PC-9 (cell line): ENCODE measurements around the gene MMP24. TPM values are rescaled to one million over a fixed set of nuclear protein-coding genes. Genes with fewer than 3 reads are reported as not detected.

Experiments used
- BruUV-seq: library from RNA; stranded (reverse); fragments of 400-500 nt; replicated peaks from 2 replicates; lab custom pipeline; 2021; lab: Mats Ljungman, UMichigan
- CTCF ChIA-PET: fragments of 300-600 bp; sonication (Branson Sonifier 250); formaldehyde crosslinking; loops from one replicate; lab custom pipeline; 2022; ENCODE audit warnings: antibody characterized with exemption; lab: Charles Lee
- POLR2A ChIA-PET: fragments of 300-600 bp; sonication (Branson Sonifier 250); formaldehyde crosslinking; loops from one replicate; lab custom pipeline; 2022; ENCODE audit warnings: antibody characterized with exemption; ENCODE audit not compliant: unreplicated experiment; lab: Charles Lee
- DNase-seq, 2 experiments: peaks; one replicate each; pipeline versions ENCODE4 v3.0.0 to v3.0.0-alpha.2; 2015 to 2022; ENCODE audit warnings: mixed read lengths in 1 of 2
- H2AFZ ChIP-seq: fragments of 200-600 bp; sonication (generic); 2 replicates; pipeline ENCODE4 v1.8.1; 2017; ENCODE audit warnings: antibody characterized with exemption
- H3F3A ChIP-seq: fragments of 200-600 bp; sonication (generic); 2 replicates; pipeline ENCODE4 v1.8.1; 2017; ENCODE audit warnings: antibody characterized with exemption, mild to moderate bottlenecking, low read depth; ENCODE audit not compliant: insufficient read depth
- H3K27ac ChIP-seq: fragments of 200-600 bp; sonication (generic); 2 replicates; pipeline ENCODE4 v1.6.1; 2016; ENCODE audit warnings: mixed run types
- H3K27me3 ChIP-seq: fragments of 200-600 bp; sonication (generic); 2 replicates; pipeline ENCODE4 v1.6.1; 2016; ENCODE audit warnings: low read depth, mixed run types; ENCODE audit not compliant: insufficient read depth
- H3K36me3 ChIP-seq: fragments of 200-600 bp; sonication (generic); 2 replicates; pipeline ENCODE4 v1.6.1; 2016; ENCODE audit warnings: low read depth, mixed run types
- H3K4me1 ChIP-seq: fragments of 200-600 bp; sonication (generic); replicated peaks from 2 replicates; pipeline ENCODE4 v1.6.1; 2016; ENCODE audit warnings: mixed run types; ENCODE audit not compliant: insufficient read depth
- H3K4me2 ChIP-seq: fragments of 200-600 bp; sonication (generic); 2 replicates; pipeline ENCODE4 v1.6.1; 2017; ENCODE audit warnings: mixed run types
- H3K4me3 ChIP-seq: fragments of 200-600 bp; sonication (generic); 2 replicates; pipeline ENCODE4 v1.6.1; 2016; ENCODE audit warnings: mixed run types
- H3K79me2 ChIP-seq: fragments of 200-600 bp; sonication (generic); 2 replicates; pipeline ENCODE4 v1.6.1; 2017; ENCODE audit warnings: low read depth, mixed run types
- H3K9me2 ChIP-seq: fragments of 200-600 bp; sonication (generic); 2 replicates; pipeline ENCODE4 v1.8.1; 2017; ENCODE audit warnings: mild to moderate bottlenecking; ENCODE audit not compliant: insufficient read depth
- H3K9me3 ChIP-seq: fragments of 200-600 bp; sonication (generic); 2 replicates; pipeline ENCODE4 v1.8.1; 2016; ENCODE audit warnings: low read depth; ENCODE audit not compliant: insufficient read depth
- H4K20me1 ChIP-seq: fragments of 200-600 bp; sonication (generic); 2 replicates; pipeline ENCODE4 v1.8.1; 2017; ENCODE audit not compliant: insufficient read depth
- EZH2 ChIP-seq: fragments of 200-600 bp; sonication (generic); IDR thresholded peaks from 2 replicates; pipeline ENCODE4 v1.8.0; 2017; ENCODE audit warnings: antibody characterized with exemption, low read depth
- intact Hi-C: fragments of 100-400 bp; cut with micrococcal nuclease; formaldehyde crosslinking; loops from one replicate; pipeline ENCODE4 v1.10.0; 2022; ENCODE audit not compliant: unreplicated experiment
- total RNA-seq: library from RNA; stranded (reverse); gene quantifications from 2 replicates; pipeline ENCODE4 v1.2.3, GENCODE V29; 2021
- TF ChIP-seq, protein P1 (sequence below): fragments of 200-600 bp; sonication (generic); conservative IDR thresholded peaks from 2 replicates; pipeline ENCODE4 v1.6.1; 2017; ENCODE audit warnings: mixed run types, antibody characterized with exemption, mild to moderate bottlenecking, moderate library complexity

The MMP24 gene
- total RNA-seq, 1 experiment from 2014 or later = 0.48 TPM

DNA sequence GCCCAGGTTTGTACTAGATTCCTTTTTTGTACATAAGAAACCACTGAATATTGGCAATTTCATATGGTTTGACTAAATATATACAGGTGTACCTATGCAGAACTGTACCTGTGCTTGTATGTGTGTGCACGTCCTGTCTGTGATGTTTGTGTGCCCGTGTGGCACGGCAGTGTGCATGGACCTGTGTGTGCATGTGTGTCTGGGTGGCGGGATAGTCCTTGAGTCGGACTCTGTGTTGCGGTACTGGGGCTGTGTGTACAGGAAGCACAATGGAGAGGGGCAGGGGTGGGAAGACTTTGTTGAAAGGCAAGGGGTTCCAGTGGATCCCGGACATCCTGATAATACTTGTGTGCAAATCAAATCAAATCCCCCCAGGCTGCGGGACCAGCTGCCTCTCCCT, 69.2 kb downstream of the MMP24 start:
- Histone ChIP-seq H3K9me3 (no peaks in the 10 kb centered on the region), H3K4me1 (no peaks in the 10 kb centered on the region), H3K4me3 (no peak overlapping the region), H3K36me3 (no peaks in the 10 kb centered on the region), H4K20me1 (no peaks in the 10 kb centered on the region), H3K27ac (no peak overlapping the region), H2AFZ (no peak overlapping the region), H3K9me2 (no peaks in the 10 kb centered on the region), H3F3A (no peaks in the 10 kb centered on the region), H3K4me2 (no peak overlapping the region), H3K79me2 (no peaks in the 10 kb centered on the region), H3K27me3 (no peaks in the 10 kb centered on the region)
- ChIA-PET POLR2A (no interaction called here), CTCF (no interaction called here)
- no peak for DNase-seq
- intact Hi-C loops = no loop called here
- no TSS peak for BruUV-seq
- TF ChIP-seq, protein P1, sequence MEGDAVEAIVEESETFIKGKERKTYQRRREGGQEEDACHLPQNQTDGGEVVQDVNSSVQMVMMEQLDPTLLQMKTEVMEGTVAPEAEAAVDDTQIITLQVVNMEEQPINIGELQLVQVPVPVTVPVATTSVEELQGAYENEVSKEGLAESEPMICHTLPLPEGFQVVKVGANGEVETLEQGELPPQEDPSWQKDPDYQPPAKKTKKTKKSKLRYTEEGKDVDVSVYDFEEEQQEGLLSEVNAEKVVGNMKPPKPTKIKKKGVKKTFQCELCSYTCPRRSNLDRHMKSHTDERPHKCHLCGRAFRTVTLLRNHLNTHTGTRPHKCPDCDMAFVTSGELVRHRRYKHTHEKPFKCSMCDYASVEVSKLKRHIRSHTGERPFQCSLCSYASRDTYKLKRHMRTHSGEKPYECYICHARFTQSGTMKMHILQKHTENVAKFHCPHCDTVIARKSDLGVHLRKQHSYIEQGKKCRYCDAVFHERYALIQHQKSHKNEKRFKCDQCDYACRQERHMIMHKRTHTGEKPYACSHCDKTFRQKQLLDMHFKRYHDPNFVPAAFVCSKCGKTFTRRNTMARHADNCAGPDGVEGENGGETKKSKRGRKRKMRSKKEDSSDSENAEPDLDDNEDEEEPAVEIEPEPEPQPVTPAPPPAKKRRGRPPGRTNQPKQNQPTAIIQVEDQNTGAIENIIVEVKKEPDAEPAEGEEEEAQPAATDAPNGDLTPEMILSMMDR = no peak
- TF ChIP-seq EZH2 = no peak

DNA sequence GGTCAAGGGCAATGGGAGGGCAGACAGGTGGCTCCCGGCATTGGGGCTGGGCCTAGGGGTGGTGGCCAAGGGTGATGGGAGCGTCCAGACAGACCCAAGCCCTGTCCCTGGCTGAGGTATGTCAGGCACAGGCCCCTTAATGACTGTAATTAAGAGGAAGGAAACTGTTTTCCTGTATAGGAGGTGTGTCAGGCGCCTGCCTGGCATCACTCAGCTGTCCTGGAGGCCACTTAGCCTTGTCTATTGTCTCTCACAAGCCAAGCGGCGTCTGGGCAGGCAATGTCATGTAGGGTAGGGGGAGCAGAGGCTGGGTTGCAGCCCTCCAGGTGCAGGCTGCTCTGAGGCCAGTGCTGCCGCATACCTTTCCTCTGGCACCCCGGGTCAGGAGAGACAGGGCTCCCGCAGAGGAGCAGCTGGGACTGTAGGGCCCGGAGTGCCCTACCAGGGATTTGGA, 69.6 kb downstream of the MMP24 start:
- CTCF ChIA-PET = no interaction called here
- H3K27ac ChIP-seq = no peak overlapping the region
- POLR2A ChIA-PET = no interaction called here

DNA sequence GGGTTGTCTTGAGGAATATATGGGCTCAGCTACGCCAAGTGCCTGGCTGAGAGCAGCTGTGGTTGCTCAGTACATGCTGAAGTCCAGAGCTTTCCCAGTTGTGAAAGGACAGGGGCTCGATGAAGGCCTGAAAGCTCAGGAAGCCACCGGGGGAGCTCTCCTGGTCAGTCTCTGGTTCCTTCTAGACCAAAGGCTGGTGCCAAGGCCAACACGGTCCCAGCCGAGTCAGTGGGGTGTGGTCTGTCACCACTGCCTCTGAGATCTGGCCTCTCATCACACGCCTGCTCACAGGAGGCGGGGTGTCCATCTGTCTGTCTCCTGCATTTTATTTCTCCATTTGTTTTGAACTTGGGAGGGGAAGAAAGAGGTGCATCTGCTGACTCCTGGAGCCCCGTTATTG, 70.7 kb downstream of the MMP24 start:
- ChIA-PET CTCF (interaction anchor here (0.5 to 0.7 kb wide), 3 partner anchors 19 to 201 kb away, joined by 3 to 6 read pairs (median 4); partner anchors contain the start of gene MMP24OS), POLR2A (no interaction called here)
- intact Hi-C loops = no loop called here
- H3K9me2 ChIP-seq = no peaks in the 10 kb centered on the region
- H3K27me3 ChIP-seq = no peaks in the 10 kb centered on the region
- H3K4me2 ChIP-seq = no peak overlapping the region
- H3K27ac ChIP-seq = no peak overlapping the region
- no peaks in the 10 kb centered on the region for H3K36me3 ChIP-seq
- H3K79me2 ChIP-seq = no peaks in the 10 kb centered on the region
- no peaks in the 10 kb centered on the region for H4K20me1 ChIP-seq
- DNase-seq = no peak
- peaks cover 9% of the 10 kb centered on the region; the same call in 1 of the 2 replicates for H3F3A ChIP-seq
- peaks cover 8% of the 10 kb centered on the region for H3K4me1 ChIP-seq
- H3K4me3 ChIP-seq = no peak overlapping the region
- TF ChIP-seq EZH2 = no peak
- TF ChIP-seq, protein P1 = no peak
- H3K9me3 ChIP-seq = no peaks in the 10 kb centered on the region
- H2AFZ ChIP-seq = no peak overlapping the region
- BruUV-seq = no TSS peak

More for the DNA sequence above, 69.6 kb downstream of the MMP24 start:
- intact Hi-C loops = no loop called here
- H4K20me1 ChIP-seq = no peaks in the 10 kb centered on the region
- H3K4me3 ChIP-seq = no peak overlapping the region
- BruUV-seq = no TSS peak
- H3K4me1 ChIP-seq = no peaks in the 10 kb centered on the region
- no peaks in the 10 kb centered on the region for H3K79me2 ChIP-seq
- no peak for DNase-seq
- H3K36me3 ChIP-seq = no peaks in the 10 kb centered on the region
- H3F3A ChIP-seq = no peaks in the 10 kb centered on the region; the same call in 1 of the 2 replicates
- no peaks in the 10 kb centered on the region for H3K9me2 ChIP-seq
- no peak overlapping the region for H2AFZ ChIP-seq
- no peaks in the 10 kb centered on the region for H3K27me3 ChIP-seq
- TF ChIP-seq EZH2 = no peak
- TF ChIP-seq, protein P1 = no peak
- no peaks in the 10 kb centered on the region for H3K9me3 ChIP-seq
- no peak overlapping the region for H3K4me2 ChIP-seq
